SHP77 (cell line): Measurements from ENCODE around the gene SNPH.

ENCODE experiments used
- DNase-seq, 2 experiments: peaks; one replicate each; lab custom pipeline; 2025; lab: John Stamatoyannopoulos, UW

SNPH gene

GRCh38 chr20:1306316-1307135 lies 40.4 kb downstream of the SNPH start:
- no peak for DNase-seq

DNA sequence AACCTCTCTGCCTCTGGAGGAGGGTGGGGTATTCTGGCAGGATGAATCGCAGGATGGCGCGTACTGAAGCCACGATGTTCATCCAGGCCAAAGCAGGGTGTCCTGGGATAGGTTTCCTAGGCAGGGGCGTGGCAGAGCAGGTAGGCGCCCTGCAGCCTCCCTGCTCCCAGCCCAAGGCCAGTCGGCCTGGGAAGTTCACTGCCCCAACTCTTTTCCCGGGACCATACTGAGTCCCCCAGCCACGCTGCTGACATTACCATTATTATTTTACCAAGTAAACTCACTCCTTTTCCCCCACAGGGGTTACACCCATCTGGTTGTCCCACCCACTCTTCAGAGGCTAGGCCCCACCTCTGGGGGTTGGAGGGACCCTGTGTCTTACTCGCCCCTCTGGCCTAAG lies 41.1 kb downstream of the SNPH start:
- DNase-seq, result no peak

GRCh38 chr20:1307571-1307971 lies 41.5 kb downstream of the SNPH start:
- DNase-seq, result no peak

DNA sequence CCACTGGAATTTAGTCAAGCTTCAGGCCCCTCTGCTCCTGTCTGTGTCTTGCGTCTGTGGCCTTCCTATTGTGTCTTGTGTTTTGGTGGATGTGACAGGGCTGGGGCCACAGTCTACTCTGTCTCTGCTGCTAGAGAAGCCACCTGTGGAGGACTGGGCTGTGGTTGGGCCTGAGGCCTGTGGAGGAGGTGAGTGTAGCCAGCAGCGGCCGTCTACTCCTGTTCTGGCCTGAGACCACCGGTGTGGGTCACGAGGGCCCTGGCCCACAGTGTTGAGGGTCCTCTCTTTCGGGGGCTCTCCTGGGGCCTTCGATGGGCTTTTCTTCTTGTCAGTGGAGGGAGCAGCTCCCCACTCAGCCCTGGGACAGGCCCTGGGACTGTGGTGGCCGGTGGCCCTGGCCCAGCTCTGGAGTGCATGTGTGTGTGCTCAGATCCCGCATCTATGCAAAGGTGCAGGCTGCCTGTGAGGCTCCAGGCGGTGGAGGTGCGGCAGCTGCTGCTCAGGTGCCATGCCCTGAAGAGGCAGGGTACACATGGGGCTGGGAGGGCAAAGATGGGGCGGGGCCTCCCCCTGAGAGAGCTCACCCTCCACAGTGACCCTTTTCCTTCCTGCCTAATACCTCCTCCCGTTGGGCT lies 42.1 kb downstream of the SNPH start:
- no peak for DNase-seq

GRCh38 chr20:1308702-1309095 lies 42.6 kb downstream of the SNPH start:
- DNase-seq, result no peak

- no peak for DNase-seq
Measured at GRCh38 chr20:1309439-1309847, 43.3 kb downstream of the SNPH start.

- no peak for DNase-seq
Measured at GRCh38 chr20:1310071-1310470, 44.0 kb downstream of the SNPH start.

DNA sequence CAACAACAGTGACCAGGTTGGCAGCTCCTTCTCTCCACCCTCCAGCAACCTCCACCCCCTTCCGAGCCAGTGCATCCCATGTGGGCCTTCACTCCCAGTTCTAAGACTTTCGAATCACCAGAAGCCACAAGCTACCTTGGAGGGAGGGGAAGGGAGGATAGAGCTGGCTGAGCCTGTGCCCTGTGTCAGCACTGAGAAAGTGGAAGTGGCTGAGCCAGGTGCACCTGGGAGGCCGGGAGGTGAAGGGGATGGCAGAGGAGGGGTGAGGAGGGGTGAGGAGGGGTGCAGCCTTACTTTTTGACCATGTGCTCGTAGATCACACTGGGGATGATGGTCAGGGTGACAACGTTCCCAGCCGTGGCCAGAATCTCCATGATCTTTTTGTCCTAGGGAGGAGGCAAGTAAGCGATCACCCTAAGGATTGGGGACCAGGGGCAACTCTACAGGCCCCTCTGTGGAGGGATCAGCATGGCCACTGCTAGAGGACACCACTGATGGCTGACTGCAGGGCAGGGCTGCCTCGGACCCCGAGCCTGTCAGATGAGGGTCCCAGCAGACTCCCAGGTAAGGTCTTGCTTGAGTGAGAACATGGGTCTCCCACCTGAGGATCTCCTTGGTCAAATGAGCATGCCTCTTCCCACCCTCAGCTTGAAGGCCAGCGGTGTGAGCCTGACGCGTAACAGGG lies 44.6 kb downstream of the SNPH start:
- no peak for DNase-seq

GRCh38 chr20:1312308-1312707 lies 46.2 kb downstream of the SNPH start:
- DNase-seq, result no peak

- no peak for DNase-seq
Measured at GRCh38 chr20:1312904-1313235, 46.8 kb downstream of the SNPH start.

- peak; percentile 79 to 80 for DNase-seq
Measured at GRCh38 chr20:1313236-1313964, 47.3 kb downstream of the SNPH start.

GRCh38 chr20:1315804-1316203 lies 49.7 kb downstream of the SNPH start:
- DNase-seq, result no peak

- no peak for DNase-seq
Measured at GRCh38 chr20:1317545-1318255, 51.6 kb downstream of the SNPH start.

DNA sequence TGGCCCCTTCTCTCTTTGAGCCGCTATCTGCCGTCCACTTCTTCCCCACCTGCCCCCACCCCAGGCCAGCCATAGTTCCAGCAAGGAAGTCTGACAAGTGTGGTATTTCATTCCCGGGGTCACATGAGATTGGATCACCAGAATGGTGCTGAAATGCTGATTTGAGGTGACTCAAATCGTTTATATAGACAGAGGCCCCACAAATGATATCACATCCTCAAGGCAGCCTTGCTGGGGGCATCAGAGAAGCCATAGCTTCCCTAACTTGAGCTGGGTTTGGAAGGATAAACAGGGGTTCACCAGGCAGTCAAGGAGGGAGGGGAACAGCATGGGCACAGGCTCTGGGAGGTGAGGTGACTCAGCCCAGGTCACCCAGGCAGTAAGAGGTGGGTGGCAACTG lies 53.0 kb downstream of the SNPH start:
- no peak for DNase-seq

DNA sequence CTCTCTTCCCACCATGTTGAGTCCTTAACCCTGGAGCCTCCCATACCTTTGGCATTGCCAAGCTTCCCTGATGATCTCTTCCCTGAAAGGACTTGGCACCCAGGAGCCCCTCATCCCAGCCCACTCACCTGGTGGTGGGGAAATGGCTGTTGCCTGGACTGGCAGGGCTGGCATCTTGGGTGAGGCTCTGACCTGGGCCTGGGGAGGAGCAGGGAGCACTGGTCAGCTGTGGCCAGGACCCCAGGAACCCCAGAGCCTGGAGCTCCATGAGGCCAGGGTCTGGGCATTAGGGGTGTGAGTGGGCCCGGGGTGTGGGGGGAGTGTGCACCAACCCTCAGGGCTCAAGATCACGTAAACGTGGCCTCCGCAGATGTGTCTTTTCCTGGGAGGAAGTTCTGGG lies 53.4 kb downstream of the SNPH start:
- no peak for DNase-seq

GRCh38 chr20:1320016-1320415 lies 53.9 kb downstream of the SNPH start:
- no peak for DNase-seq

- peak; percentile 17 to 21 for DNase-seq
Measured at GRCh38 chr20:1320902-1321653, 55.0 kb downstream of the SNPH start.

DNA sequence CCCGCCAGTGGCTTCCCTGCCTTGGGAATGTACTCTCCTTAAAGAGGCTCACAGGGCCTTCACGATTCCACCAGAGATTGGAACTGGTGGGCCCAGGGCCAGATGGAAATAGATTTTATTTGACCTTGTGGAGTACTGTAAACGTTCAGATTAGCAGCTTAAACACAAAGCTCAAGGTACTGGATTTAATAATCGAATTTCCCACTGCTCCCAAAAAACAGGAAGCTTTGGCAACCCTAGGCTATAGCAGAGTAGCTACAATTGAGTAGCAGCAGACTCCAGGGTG lies 55.5 kb downstream of the SNPH start:
- no peak for DNase-seq

DNA sequence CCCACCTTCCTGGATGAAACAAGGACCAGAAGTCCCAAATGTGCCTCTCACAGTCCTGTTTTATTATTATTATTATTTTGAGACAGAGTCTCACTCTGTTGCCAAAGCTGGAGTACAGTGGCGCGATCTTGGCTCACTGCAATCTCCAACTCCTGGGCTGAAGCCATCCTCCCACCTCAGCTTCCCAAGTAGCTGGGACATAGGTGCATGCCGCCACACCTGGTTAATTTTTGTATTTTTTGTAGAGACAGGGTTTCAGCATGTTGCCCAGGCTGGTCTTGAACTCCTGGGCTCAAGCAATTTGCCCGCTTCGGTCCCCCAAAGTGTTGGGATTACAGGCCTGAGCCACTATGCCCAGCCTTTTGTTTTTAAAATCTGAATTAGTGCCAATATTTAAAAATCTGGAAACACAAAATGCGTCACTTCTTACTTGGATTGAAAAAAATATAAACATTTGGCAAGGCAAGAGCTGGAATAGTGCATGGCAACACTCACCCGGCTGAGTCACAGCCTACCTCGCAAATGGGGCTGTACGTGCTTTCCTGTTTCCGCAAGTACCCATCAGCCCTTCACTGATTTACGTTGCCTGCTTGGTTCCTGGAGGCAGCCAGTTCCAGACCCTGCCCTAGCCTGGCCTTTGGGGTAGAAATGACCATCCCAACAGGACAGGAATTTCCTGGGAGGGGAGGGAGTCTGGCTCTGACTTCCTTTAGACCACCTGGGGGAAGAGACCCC lies 56.6 kb downstream of the SNPH start:
- DNase-seq, result peak; percentile 29 to 58

- no peak for DNase-seq
Measured at GRCh38 chr20:1323256-1323655, 57.2 kb downstream of the SNPH start.
